ENCODE data around the gene SPIB. TPM values are rescaled to one million over a fixed set of nuclear protein-coding genes. Genes with fewer than 3 reads are reported as not detected.
"Not testable (repeated sequence)": the region's sequence is repeated elsewhere in the genome, so short reads cannot be mapped to it uniquely, and the experiment has no call there.

SPIB gene
- total RNA-seq, 1 donor, result not detected

- peak within 1 kb of the TSS; percentile 78 for H3K4me3 ChIP-seq (ENCODE audit: low read depth, low read length)
- peak; percentile 98 for DNase-seq (ENCODE audit: low read depth)
- TF ChIP-seq CTCF (IDR thresholded peaks at IDR 0.05; ENCODE audit: insufficient read depth, low read depth, low read length), result no peak
Measured at GRCh38 chr19:50383852-50384684, 34.7 kb upstream of the SPIB start, which contains the start of gene POLD1. TSS of gene POLD1 (plus strand) at chr19:50384347. CDS start at chr19:50398852, 14,505 bp downstream.

GRCh38 chr19:50384685-50385535 lies 33.8 kb upstream of the SPIB start:
- peak overlapping the region; percentile 78 for H3K4me3 ChIP-seq (ENCODE audit: low read depth, low read length)
- TF ChIP-seq CTCF (IDR thresholded peaks at IDR 0.05; ENCODE audit: insufficient read depth, low read depth, low read length), result no peak
- DNase-seq (ENCODE audit: low read depth), result peak; percentile 16

- H3K4me3 ChIP-seq (ENCODE audit: low read depth, low read length), result no peak overlapping the region
- DNase-seq (ENCODE audit: low read depth), result peak; percentile 54
- TF ChIP-seq CTCF (IDR thresholded peaks at IDR 0.05; ENCODE audit: insufficient read depth, low read depth, low read length), result no peak
Measured at GRCh38 chr19:50387176-50387867, 31.4 kb upstream of the SPIB start.

GRCh38 chr19:50387868-50388245 lies 30.9 kb upstream of the SPIB start:
- no peak for TF ChIP-seq CTCF (IDR thresholded peaks at IDR 0.05; ENCODE audit: insufficient read depth, low read depth, low read length)
- DNase-seq (ENCODE audit: low read depth), result no peak
- H3K4me3 ChIP-seq (ENCODE audit: low read depth, low read length), result no peak overlapping the region

GRCh38 chr19:50390295-50390694 lies 28.4 kb upstream of the SPIB start:
- DNase-seq (ENCODE audit: low read depth); H3K4me3 ChIP-seq (ENCODE audit: low read depth, low read length): not testable (repeated sequence)

GRCh38 chr19:50390952-50391351 lies 27.8 kb upstream of the SPIB start:
- DNase-seq (ENCODE audit: low read depth); H3K4me3 ChIP-seq (ENCODE audit: low read depth, low read length): not testable (repeated sequence)

- no peak overlapping the region for H3K4me3 ChIP-seq (ENCODE audit: low read depth, low read length)
- no peak for DNase-seq (ENCODE audit: low read depth)
- TF ChIP-seq CTCF (IDR thresholded peaks at IDR 0.05; ENCODE audit: insufficient read depth, low read depth, low read length), result no peak
Measured at GRCh38 chr19:50392759-50393158, 26.0 kb upstream of the SPIB start.

Data from fibroblast of villous mesenchyme (primary cell).